GM12878 (cell line): ENCODE results near the gene LRP1. TPM values are rescaled to one million over a fixed set of nuclear protein-coding genes. Genes with fewer than 3 reads are reported as not detected.

Source experiments
- BCL3 ChIP-seq: IDR thresholded peaks from 2 replicates; pipeline ENCODE4 v1.6.1; 2011; ENCODE audit warnings: borderline replicate concordance, low read depth, mild to moderate bottlenecking, moderate library complexity, low read length; ENCODE audit not compliant: insufficient read depth, poor library complexity, severe bottlenecking
- E4F1 ChIP-seq: fragments of 450-650 bp; IDR thresholded peaks from 2 replicates; pipeline ENCODE4 v1.6.1; 2018; ENCODE audit warnings: borderline replicate concordance, mild to moderate bottlenecking; ENCODE audit not compliant: partially characterized antibody
- GATAD2B ChIP-seq: fragments of 450-650 bp; conservative IDR thresholded peaks from 2 replicates; pipeline ENCODE4 v1.6.1; 2017; ENCODE audit warnings: low read depth, mild to moderate bottlenecking, moderate library complexity
- HCFC1 ChIP-seq: fragments of 150-350 bp; IDR thresholded peaks from 2 replicates; pipeline ENCODE4 v1.6.1; 2014; ENCODE audit warnings: low read length
- NR2F1 ChIP-seq: fragments of 450-650 bp; conservative IDR thresholded peaks from 2 replicates; pipeline ENCODE4 v1.6.1; 2017; ENCODE audit warnings: mild to moderate bottlenecking
- POLR2A ChIP-seq: IDR thresholded peaks from 2 replicates; pipeline ENCODE4 v1.6.1; 2011; ENCODE audit warnings: low read depth, mild to moderate bottlenecking, low read length
- RELB ChIP-seq: fragments of 450-650 bp; IDR thresholded peaks from 2 replicates; pipeline ENCODE4 v1.6.1; 2017; ENCODE audit warnings: low read depth, mild to moderate bottlenecking, moderate library complexity
- TCF7 ChIP-seq: IDR thresholded peaks from 2 replicates; pipeline ENCODE4 v1.6.1; 2014; ENCODE audit warnings: antibody characterized with exemption, borderline replicate concordance
- ZBTB11 ChIP-seq: fragments of 450-650 bp; formaldehyde crosslinking; IDR thresholded peaks from 2 replicates; pipeline ENCODE4 v1.5.0; 2022; ENCODE audit warnings: mild to moderate bottlenecking, missing genetic modification characterization
- polyA plus RNA-seq, 11 experiments: library from polyadenylated mRNA; depleted of rRNA in 4 of 11; unstranded in 6 of 11; stranded (reverse) in 5 of 11; fragments of >200 nt; fragmentation: Nextera tagmentation in 4 of 11; fragmentation: Illumina TruSeq in 1 of 11; extraction: Ambion mirVana in 4 of 11; extraction: Trizol in 1 of 11; gene quantifications; 1 replicate in 1 of 11; 2 replicates in 10 of 11; pipeline versions ENCODE4 v1.2.1 to v1.2.3, GENCODE V29; 2011 to 2016; ENCODE audit warnings: inconsistent platforms in 2 of 11, missing spikeins in 2 of 11, low read depth in 1 of 11
- total RNA-seq, 4 experiments: library from RNA; depleted of rRNA in 3 of 4; stranded (reverse); fragments of >200 nt in 3 of 4; fragmentation: Illumina TruSeq in 1 of 4; extraction: Trizol in 1 of 4; gene quantifications; 2 replicates each; pipeline versions ENCODE4 v1.2.1 to v1.2.3, GENCODE V29; 2013 to 2021

Gene LRP1
- total and polyA plus RNA-seq, 10 of the 15 experiments (the other 5 are each of a cell fraction or from before 2014, with no cell fraction given) = under 0.01 to 1.1 (median 0.20) TPM; not detected in 2

- TF ChIP-seq BCL3 (no peak), ZBTB11 (CRISPR knock-in tag) (no peak), HCFC1 (no peak), TCF7 (no peak), E4F1 (no peak), RELB (no peak), POLR2A (peak; percentile 51; the same call in 1 of the 2 replicates), GATAD2B (no peak), NR2F1 (no peak)
- TF ChIP-seq, all 136 proteins: peak for 6
Observed at GRCh38 chr12:57085999-57086492, 42.2 kb upstream of the LRP1 start (continued).
